ENCODE measurements around the gene DLGAP1.

DLGAP1 gene

GRCh38 chr18:3873211-3873610, 581.9 kb downstream of the DLGAP1 start:
- TF ChIP-seq CTCF (IDR thresholded peaks at IDR 0.05; ENCODE audit: extremely low read depth, missing control alignments) = no peak
- DNase-seq (ENCODE audit: low spot score) = no peak

- TF ChIP-seq CTCF (IDR thresholded peaks at IDR 0.05; ENCODE audit: extremely low read depth, missing control alignments) = no peak
- DNase-seq (ENCODE audit: low spot score) = no peak
Observed at GRCh38 chr18:3872641-3873040, 582.5 kb downstream of the DLGAP1 start.

- TF ChIP-seq CTCF (IDR thresholded peaks at IDR 0.05; ENCODE audit: extremely low read depth, missing control alignments) = no peak
- DNase-seq (ENCODE audit: low spot score) = no peak
Observed at GRCh38 chr18:3871687-3872086, 583.4 kb downstream of the DLGAP1 start.

GRCh38 chr18:3870914-3871313, 584.2 kb downstream of the DLGAP1 start:
- no peak for DNase-seq (ENCODE audit: low spot score)
- no peak for TF ChIP-seq CTCF (IDR thresholded peaks at IDR 0.05; ENCODE audit: extremely low read depth, missing control alignments)

- TF ChIP-seq CTCF (IDR thresholded peaks at IDR 0.05; ENCODE audit: extremely low read depth, missing control alignments) = peak; percentile 2
- no peak for DNase-seq (ENCODE audit: low spot score)
Observed at GRCh38 chr18:3869848-3870247, 585.3 kb downstream of the DLGAP1 start.

GRCh38 chr18:3867864-3868311, 587.2 kb downstream of the DLGAP1 start:
- no peak for TF ChIP-seq CTCF (IDR thresholded peaks at IDR 0.05; ENCODE audit: extremely low read depth, missing control alignments)
- DNase-seq (ENCODE audit: low spot score) = no peak

- no peak for DNase-seq (ENCODE audit: low spot score)
- TF ChIP-seq CTCF (IDR thresholded peaks at IDR 0.05; ENCODE audit: extremely low read depth, missing control alignments) = no peak
Observed at GRCh38 chr18:3867236-3867635, 587.9 kb downstream of the DLGAP1 start.

Measured in GM20000 (cell line).